Caco-2 (cell line): ENCODE results near the gene SPACA7. TPM values are rescaled to one million over a fixed set of nuclear protein-coding genes. Genes with fewer than 3 reads are reported as not detected.

Experiments
- BruUV-seq: library from RNA; stranded (reverse); fragments of 400-500 nt; replicated peaks from 2 replicates; lab custom pipeline; 2021; lab: Mats Ljungman, UMichigan
- CTCF ChIA-PET: fragments of 300-600 bp; sonication (Branson Sonifier 250); formaldehyde crosslinking; loops from one replicate; lab custom pipeline; 2022; ENCODE audit warnings: antibody characterized with exemption; lab: Charles Lee
- POLR2A ChIA-PET: fragments of 300-600 bp; sonication (Branson Sonifier 250); formaldehyde crosslinking; loops from one replicate; lab custom pipeline; 2022; ENCODE audit warnings: antibody characterized with exemption; lab: Charles Lee
- DNase-seq, 2 experiments: peaks; one replicate each; pipeline versions ENCODE4 v3.0.0 to v3.0.0-alpha.2; 2020 to 2022
- H3K27me3 ChIP-seq: replicated peaks from 2 replicates; pipeline ENCODE4 v1.6.0; 2011; ENCODE audit warnings: low read length; ENCODE audit not compliant: control insufficient read depth, insufficient read depth
- H3K36me3 ChIP-seq: 2 replicates; pipeline ENCODE4 v1.5.1; 2011; ENCODE audit warnings: low read length; ENCODE audit not compliant: control insufficient read depth, insufficient read depth
- H3K4me1 ChIP-seq: fragments of 250-450 bp; sonication (Bioruptor Pico); 2 replicates; pipeline ENCODE4 v1.5.1; 2020; ENCODE audit warnings: mild to moderate bottlenecking
- H3K4me3 ChIP-seq: 2 replicates; pipeline ENCODE4 v1.5.1; 2011; ENCODE audit warnings: low read depth, mild to moderate bottlenecking, control low read depth, low read length
- H3K9me3 ChIP-seq: fragments of 250-450 bp; sonication (Bioruptor Pico); 2 replicates; pipeline ENCODE4 v1.5.1; 2020; ENCODE audit warnings: mild to moderate bottlenecking, moderate library complexity
- H3K27ac Mint-ChIP-seq: one replicate; pipeline ENCODE4 v1.8.0; 2022; ENCODE audit warnings: mixed read lengths; ENCODE audit not compliant: unreplicated experiment
- H3K27me3 Mint-ChIP-seq: one replicate; pipeline ENCODE4 v1.8.0; 2022; ENCODE audit warnings: mixed read lengths; ENCODE audit not compliant: insufficient read depth, unreplicated experiment
- H3K36me3 Mint-ChIP-seq: one replicate; pipeline ENCODE4 v1.8.0; 2022; ENCODE audit warnings: mild to moderate bottlenecking, mixed read lengths; ENCODE audit not compliant: insufficient read depth, unreplicated experiment
- H3K4me1 Mint-ChIP-seq: one replicate; pipeline ENCODE4 v1.8.0; 2022; ENCODE audit warnings: low read depth, mixed read lengths; ENCODE audit not compliant: unreplicated experiment
- H3K4me3 Mint-ChIP-seq: one replicate; pipeline ENCODE4 v1.8.0; 2022; ENCODE audit warnings: mild to moderate bottlenecking, moderate library complexity, mixed read lengths; ENCODE audit not compliant: unreplicated experiment
- H3K9me3 Mint-ChIP-seq: one replicate; pipeline ENCODE4 v1.8.0; 2022; ENCODE audit warnings: mixed read lengths; ENCODE audit not compliant: unreplicated experiment
- CTCF ChIP-seq, 2 experiments: fragments of 200-600 bp in 1 of 2; IDR thresholded peaks; 1 replicate in 1 of 2; 2 replicates in 1 of 2; pipeline versions ENCODE4 v1.5.1 to v1.8.0; 2011 to 2022; ENCODE audit warnings: antibody characterized with exemption in 1 of 2, control low read depth in 1 of 2, inconsistent platforms in 1 of 2, low read depth in 1 of 2, low read length in 1 of 2, mild to moderate bottlenecking in 1 of 2, moderate library complexity in 1 of 2; ENCODE audit not compliant: insufficient read depth in 1 of 2, severe bottlenecking in 1 of 2, unreplicated experiment in 1 of 2
- intact Hi-C: fragments of 100-400 bp; cut with micrococcal nuclease; formaldehyde crosslinking; loops from one replicate; pipeline ENCODE4 v1.10.0; 2022; ENCODE audit not compliant: unreplicated experiment
- total RNA-seq: library from RNA; stranded (reverse); gene quantifications from 2 replicates; pipeline ENCODE4 v1.2.3, GENCODE V29; 2022

The SPACA7 gene
- total RNA-seq, 1 experiment from 2014 or later, result not detected

GRCh38 chr13:112362021-112362420, 14.1 kb upstream of the SPACA7 start:
- CTCF ChIA-PET, result no interaction called here
- H3K9me3 Mint-ChIP-seq, result peaks cover 12% of the 10 kb centered on the region

GRCh38 chr13:112363867-112364528, 12.2 kb upstream of the SPACA7 start:
- ChIA-PET CTCF (no interaction called here), POLR2A (no interaction called here)
- H3K9me3 ChIP-seq, result peaks cover 12% of the 10 kb centered on the region
- intact Hi-C loops, result no loop called here
- Mint-ChIP-seq H3K27ac (no peak overlapping the region), H3K4me1 (no peaks in the 10 kb centered on the region), H3K36me3 (no peaks in the 10 kb centered on the region), H3K4me3 (no peak overlapping the region), H3K27me3 (peaks cover 8% of the 10 kb centered on the region), H3K9me3 (no peaks in the 10 kb centered on the region)
- no peaks in the 10 kb centered on the region for H3K4me1 ChIP-seq
- H3K4me3 ChIP-seq, result no peak overlapping the region
- H3K27me3 ChIP-seq, result no peaks in the 10 kb centered on the region
- no peaks in the 10 kb centered on the region for H3K36me3 ChIP-seq
- TF ChIP-seq CTCF (IDR thresholded peaks at IDR 0.05; ENCODE audit: insufficient read depth in 1 of 2, low read depth in 1 of 2, low read length in 1 of 2, severe bottlenecking in 1 of 2, unreplicated experiment in 1 of 2), result no peak
- no peak for DNase-seq
- no TSS peak for BruUV-seq

More at GRCh38 chr13:112362021-112362420, 14.1 kb upstream of the SPACA7 start:
- DNase-seq, result no peak
- Mint-ChIP-seq H3K27ac (no peak overlapping the region), H3K36me3 (no peaks in the 10 kb centered on the region), H3K4me3 (no peak overlapping the region), H3K27me3 (peaks cover 4% of the 10 kb centered on the region), H3K4me1 (no peaks in the 10 kb centered on the region)
- H3K4me1 ChIP-seq, result no peaks in the 10 kb centered on the region
- POLR2A ChIA-PET, result no interaction called here
- peaks cover 8% of the 10 kb centered on the region for H3K9me3 ChIP-seq
- no peak for TF ChIP-seq CTCF (IDR thresholded peaks at IDR 0.05; ENCODE audit: insufficient read depth in 1 of 2, low read depth in 1 of 2, low read length in 1 of 2, severe bottlenecking in 1 of 2, unreplicated experiment in 1 of 2)
- H3K27me3 ChIP-seq, result no peaks in the 10 kb centered on the region
- no peak overlapping the region for H3K4me3 ChIP-seq
- no peaks in the 10 kb centered on the region for H3K36me3 ChIP-seq
- BruUV-seq, result no TSS peak
- intact Hi-C loops, result no loop called here

DNA sequence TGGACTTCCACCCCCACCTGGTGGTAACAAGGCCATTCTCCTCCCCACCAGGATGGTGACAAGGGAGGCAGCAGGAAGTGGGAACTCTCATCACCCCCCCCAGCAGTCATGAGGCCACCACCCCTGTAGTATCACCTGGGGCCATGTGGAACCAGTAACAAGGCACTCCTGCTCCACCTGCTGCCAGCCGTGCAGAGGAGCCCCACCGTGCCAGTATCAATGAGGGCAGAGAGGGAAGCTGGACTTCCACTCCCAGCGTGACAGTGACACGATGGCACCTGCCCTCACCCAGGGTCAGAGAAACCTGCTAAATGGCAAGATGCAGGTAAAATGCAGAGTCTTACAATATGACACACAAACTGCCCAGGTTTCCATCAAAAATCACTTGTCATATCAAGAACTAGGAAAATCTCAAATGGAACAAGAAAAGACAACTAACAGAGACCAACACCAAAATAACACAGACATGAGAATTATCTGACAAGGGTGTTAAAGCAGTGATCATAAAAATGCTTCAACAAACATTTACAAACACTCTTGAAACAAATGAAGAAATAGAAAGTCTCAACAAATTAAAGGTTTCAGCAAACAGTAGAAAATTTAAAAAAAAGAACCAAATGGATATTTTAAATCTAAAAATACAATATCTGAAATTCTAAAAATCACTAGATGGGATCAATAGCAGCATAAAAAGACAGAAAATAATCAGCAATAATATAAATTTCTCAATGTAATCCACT, 9.1 kb upstream of the SPACA7 start:
- Mint-ChIP-seq H3K4me1 (no peaks in the 10 kb centered on the region), H3K4me3 (no peak overlapping the region), H3K36me3 (no peaks in the 10 kb centered on the region), H3K27ac (no peak overlapping the region), H3K27me3 (peaks cover 20% of the 10 kb centered on the region), H3K9me3 (no peaks in the 10 kb centered on the region)
- TF ChIP-seq CTCF (IDR thresholded peaks at IDR 0.05; ENCODE audit: insufficient read depth in 1 of 2, low read depth in 1 of 2, low read length in 1 of 2, severe bottlenecking in 1 of 2, unreplicated experiment in 1 of 2), result no peak
- H3K4me1 ChIP-seq, result no peaks in the 10 kb centered on the region
- H3K36me3 ChIP-seq, result no peaks in the 10 kb centered on the region
- H3K4me3 ChIP-seq, result no peak overlapping the region
- ChIA-PET POLR2A (no interaction called here), CTCF (no interaction called here)
- H3K27me3 ChIP-seq, result no peaks in the 10 kb centered on the region
- no TSS peak for BruUV-seq
- DNase-seq, result no peak
- intact Hi-C loops, result no loop called here
- H3K9me3 ChIP-seq, result peaks cover 9% of the 10 kb centered on the region; the same call in 1 of the 2 replicates
